Measurements from ENCODE around the gene SUGT1.

Gene SUGT1

DNA sequence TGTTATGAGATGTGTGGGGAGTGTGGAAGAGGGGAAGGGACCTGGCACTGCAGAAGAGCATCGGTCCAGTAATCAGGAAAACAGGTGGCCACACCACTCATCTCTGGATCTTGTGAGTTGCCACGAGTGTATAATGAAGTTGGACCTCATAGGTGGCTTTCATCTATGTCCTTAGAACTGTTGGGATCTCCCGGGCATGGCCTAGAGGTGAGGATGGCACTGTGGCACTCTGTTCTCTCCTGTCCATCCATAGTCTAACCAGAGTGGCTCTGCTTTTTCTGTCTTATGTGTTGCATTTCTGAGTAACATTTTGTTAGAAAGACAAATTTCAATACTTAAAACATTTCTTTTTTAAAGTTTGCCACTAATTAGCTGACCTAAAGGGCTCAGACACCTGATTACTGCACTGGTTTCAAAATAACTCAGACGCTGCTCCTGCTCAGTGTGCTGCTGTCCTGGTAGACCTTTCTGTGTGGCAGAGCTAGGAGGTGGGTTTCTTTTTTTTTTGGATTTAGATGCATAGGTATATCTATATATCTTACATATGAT lies 81.5 kb downstream of the SUGT1 start:
- FAIRE-seq = no peak
- no peak for DNase-seq (ENCODE audit: insufficient read length, low spot score)

DNA sequence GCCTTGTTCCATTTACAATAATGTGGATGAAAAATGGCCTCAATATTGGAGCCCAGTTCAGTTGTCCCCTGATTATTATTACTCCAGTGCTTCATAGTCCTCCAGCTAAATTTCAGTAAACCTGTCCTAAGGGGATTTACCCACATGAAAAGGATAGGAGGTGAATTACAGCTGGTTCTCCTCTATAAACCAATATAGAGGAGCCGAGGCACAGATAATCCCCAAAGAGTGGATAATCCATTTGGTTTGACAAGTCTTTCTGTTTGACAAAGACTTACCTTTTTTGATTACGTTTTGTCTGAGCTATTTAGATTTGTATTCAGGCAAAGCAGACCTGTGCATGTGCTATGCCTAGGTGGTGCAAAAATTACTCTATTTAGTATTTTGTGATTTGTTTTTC lies 84.3 kb downstream of the SUGT1 start:
- FAIRE-seq (no peak), DNase-seq (ENCODE audit: insufficient read length, low spot score) (no peak)

DNA sequence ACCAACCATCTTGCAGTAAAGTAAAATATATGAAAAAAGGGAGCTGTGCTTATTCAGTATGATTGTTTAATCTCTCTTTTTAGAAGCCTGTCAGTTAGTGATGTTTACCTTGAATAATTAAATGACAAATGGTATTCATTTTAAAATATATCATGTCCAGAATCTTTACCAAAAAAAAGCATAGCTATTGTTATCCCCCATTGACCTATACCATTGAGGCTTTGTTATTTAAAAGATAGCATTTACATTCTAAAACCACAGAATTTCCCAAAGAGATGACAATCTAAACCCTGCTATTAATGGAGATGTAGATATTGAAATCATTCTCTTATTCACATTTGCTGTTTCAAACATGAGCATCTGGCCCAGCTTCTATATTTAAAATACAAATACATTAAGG lies 84.8 kb downstream of the SUGT1 start:
- FAIRE-seq (no peak), DNase-seq (ENCODE audit: insufficient read length, low spot score) (no peak)

DNA sequence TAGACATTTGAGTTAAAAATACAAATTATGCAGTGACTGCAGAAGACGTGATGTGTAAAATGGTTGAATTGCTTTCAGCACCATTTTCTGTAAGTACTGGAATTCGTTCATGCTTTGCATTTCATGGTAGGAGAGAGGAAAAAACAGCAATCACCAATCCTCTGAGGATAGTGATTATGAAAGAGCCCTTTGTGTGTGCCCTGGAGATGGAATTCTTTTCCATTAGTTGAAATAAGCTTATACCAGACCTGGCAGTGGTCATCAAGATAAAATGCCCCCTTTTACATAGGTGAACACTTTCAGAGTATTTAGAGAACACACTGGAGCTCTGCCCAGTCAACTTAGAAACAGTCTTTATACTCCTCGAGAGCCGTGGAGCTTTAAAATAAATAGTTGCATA lies 85.3 kb downstream of the SUGT1 start:
- no peak for DNase-seq (ENCODE audit: insufficient read length, low spot score)
- no peak for FAIRE-seq

DNA sequence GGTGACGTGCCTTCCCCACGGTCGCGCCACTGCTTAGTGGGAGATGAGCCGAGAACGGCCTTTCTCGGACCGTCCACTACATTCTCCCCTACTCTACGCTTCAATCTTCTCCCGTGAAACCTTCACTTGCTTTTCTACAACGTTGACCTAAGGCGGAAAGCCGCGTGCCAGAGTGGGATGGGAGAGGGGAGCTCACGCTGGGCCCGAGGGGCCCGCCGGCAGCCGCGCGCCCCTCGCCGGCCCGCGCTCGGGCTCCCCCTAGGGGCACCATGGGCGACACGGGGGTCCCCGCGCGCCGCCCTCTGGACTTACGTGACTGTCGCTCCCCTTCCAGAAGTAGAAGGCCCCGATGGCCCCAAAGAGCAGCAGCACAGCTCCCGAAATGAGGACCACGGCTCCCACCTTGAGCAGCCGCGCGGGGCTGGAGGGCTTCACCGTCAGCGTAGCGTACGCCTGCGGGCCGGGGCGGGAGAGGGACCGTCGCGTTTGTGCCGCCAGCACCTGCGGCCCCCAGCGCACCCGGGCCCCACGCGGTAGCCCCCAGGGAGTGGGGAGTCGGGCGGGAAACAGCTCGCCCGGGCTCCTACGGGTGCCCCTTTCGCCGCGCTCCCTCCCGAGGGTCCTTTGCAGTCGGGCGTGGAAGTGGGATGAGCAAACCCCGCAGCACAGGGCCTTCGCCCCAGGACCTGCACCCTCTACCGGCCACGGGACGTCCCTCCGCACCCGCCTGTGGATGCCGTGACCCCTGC lies 86.3 kb downstream of the SUGT1 start:
- FAIRE-seq (no peak), DNase-seq (ENCODE audit: insufficient read length, low spot score) (no peak)

DNA sequence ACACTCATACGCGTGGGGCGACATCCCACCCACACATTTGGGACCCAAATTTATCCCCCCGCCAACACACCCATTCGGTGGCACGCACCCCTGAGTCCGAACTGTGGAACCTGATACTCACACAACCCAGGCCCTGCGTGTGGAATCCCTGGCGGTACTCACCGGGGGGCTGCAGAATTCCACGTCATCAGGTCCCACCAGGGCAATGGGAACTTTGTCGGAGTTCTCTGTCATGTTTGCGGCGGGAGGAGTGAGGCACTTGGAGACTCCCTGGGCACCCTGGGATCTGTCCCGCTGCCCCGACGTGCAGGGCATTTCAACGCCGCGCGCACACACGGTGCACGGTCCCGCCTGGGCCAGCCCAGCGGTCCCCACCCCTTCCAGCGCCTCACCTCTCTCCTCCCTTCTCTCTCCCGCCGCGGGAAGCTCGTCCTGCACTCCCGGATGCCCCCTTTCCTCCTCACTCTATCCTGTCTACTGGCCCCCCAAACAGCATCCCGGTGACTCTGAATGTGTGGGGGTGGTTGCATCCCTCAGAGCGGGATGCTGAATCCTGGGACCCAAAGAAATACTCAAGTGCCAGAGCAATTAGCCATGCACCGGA lies 86.9 kb downstream of the SUGT1 start, which contains the start of gene CNMD:
Gene CNMD (minus strand): TSS at position 353 of the 604 bp plus-strand sequence. CDS start 119 bp downstream, at position 234.
- no peak for FAIRE-seq

DNA sequence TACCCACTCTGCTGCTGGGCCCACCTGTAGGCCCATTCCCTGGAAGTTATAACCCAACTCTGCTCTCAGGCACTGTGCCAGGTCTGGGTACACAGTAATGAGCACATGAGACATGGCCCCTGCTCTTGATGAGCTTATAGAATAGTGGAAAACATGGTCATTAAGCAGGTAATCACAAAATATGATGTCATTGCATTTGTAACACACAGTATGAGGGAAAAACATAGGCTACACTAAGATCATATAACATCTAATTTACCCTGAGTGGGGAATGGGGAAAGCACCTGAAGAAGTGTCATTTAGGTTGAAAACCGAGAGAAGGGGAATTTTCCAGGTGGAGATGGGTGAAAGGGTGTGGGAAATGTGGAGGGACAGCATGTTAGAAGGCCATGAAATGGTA lies 90.9 kb downstream of the SUGT1 start:
- no peak for FAIRE-seq
- DNase-seq (ENCODE audit: insufficient read length, low spot score) = no peak

More for the DNA sequence above, 86.9 kb downstream of the SUGT1 start, which contains the start of gene CNMD:
- DNase-seq (ENCODE audit: insufficient read length, low spot score) = no peak

DNA sequence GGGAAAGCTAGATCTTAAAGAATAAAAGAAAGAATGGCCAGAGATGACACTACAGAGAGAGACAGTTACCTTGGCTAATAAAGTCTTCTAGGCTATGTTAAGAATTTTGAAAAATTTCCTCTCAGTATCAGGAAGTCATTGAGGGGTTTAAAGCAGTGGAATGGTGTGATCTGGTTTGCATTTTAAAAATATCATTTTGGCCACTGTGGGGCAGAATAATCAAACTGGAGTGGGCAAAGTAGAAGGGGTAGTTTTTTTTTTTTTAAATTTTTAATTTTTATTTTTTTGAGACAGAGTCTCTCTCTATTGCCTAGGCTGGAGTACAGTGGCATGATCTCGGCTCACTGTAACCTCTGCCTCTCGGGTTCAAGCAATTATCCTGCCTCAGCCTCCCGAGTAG lies 91.4 kb downstream of the SUGT1 start:
- DNase-seq (ENCODE audit: insufficient read length, low spot score) (no peak), FAIRE-seq (no peak)

DNA sequence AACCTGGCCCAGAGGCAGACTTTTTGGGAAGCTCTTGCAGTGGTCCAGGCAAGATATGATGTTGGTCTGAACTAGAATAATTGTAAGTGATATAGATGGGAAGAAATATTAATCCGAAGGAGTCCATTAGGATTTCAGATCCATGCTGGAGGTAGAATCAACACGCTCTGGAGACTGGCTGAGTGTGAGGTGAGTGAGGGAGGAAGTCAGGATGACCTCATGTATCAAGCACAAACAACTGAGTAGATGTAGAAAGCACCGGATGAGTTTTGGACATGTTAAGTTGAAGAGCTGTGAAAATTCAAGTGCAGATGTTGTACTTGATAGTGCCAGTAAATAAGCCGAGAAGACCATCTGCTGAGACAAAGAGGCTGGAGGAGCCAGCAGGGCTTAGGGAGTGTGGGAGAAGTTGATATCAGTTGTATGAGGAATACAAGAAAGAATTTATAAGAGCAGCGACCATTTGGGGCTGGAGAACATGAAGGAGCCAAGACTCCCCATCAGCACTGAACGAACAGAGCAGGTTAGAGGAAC lies 92.3 kb downstream of the SUGT1 start:
- DNase-seq (ENCODE audit: insufficient read length, low spot score) (no peak), FAIRE-seq (no peak)

DNA sequence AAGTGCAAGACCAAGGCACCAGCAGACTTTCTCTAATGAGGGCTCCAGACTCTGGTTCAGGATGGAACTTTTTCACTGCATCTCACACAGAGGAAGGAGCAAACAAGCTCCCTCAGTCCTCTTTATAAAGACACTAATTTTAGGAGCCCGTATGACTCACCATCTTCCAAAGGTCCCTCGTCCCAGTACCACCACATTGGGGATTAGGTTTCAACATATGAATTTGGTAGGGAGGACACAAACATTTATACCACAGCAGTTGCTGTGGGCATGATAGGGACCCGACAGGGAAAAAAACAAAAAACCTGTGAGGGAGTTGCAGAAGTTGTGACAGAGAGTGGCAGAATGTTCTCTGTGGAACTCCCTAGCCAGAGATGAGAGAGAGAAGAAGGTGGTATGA lies 93.5 kb downstream of the SUGT1 start:
- DNase-seq (ENCODE audit: insufficient read length, low spot score) = no peak
- FAIRE-seq = no peak

DNA sequence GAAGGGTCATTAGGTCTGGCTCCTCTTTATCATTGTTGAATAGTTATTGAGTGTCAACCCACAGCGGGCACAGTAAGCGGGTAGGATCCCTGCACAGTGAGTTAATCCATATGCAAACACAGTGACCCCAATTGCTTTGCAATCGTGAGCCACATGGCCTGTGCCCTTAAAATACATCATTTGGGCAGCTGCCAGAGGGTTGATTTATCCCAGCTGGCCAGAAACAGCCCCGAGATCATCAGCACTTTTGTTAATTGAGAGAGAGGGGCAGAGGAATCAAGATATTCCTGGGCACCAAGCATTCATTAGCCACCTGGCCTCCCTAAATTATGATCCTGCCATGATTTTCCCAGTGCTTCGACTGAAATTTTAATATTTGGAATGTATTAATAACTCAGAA lies 96.8 kb downstream of the SUGT1 start:
- no peak for DNase-seq (ENCODE audit: insufficient read length, low spot score)

More for the DNA sequence above, 96.8 kb downstream of the SUGT1 start:
- FAIRE-seq = no peak

Measured in HTR-8/SVneo (cell line).